Measurements from ENCODE around the gene ZBTB25.

GRCh38 chr14:64531567-64531966 lies 27.9 kb upstream of the ZBTB25 start:
- TF ChIP-seq CTCF (IDR thresholded peaks at IDR 0.05) (no peak), POLR2A (IDR thresholded peaks at IDR 0.05) (no peak)

Measured in transverse colon (tissue), 3 donors.